Endothelial cell of umbilical vein (primary cell): ENCODE measurements around the gene NT5C1A.

Source experiments
- EZH2 ChIP-seq: IDR thresholded peaks from 2 replicates; pipeline ENCODE4 v1.6.1; 2012; ENCODE audit warnings: borderline replicate concordance, low read depth, mild to moderate bottlenecking, moderate library complexity, low read length, inconsistent platforms; ENCODE audit not compliant: severe bottlenecking
- POLR2A ChIP-seq: IDR thresholded peaks from 2 replicates; pipeline ENCODE4 v1.6.1; 2012; ENCODE audit warnings: low read depth, mild to moderate bottlenecking, control low read depth, low read length
- POLR2AphosphoS5 ChIP-seq: IDR thresholded peaks from 2 replicates; pipeline ENCODE4 v1.6.1; 2012; ENCODE audit warnings: low read depth, mild to moderate bottlenecking, control low read depth, low read length, moderate library complexity; ENCODE audit not compliant: insufficient read depth
- TF ChIP-seq, protein P1 (sequence below), 2 donors: IDR thresholded peaks; 1 replicate in 1 of 2; 2 replicates in 1 of 2; pipeline ENCODE4 v1.5.1; 2011; ENCODE audit warnings: low read length in 2 of 2, mild to moderate bottlenecking in 2 of 2, moderate library complexity in 2 of 2, control low read depth in 1 of 2, inconsistent platforms in 1 of 2, low read depth in 1 of 2; ENCODE audit not compliant: insufficient read depth in 1 of 2; ENCODE audit errors: extremely low read depth in 1 of 2

DNA sequence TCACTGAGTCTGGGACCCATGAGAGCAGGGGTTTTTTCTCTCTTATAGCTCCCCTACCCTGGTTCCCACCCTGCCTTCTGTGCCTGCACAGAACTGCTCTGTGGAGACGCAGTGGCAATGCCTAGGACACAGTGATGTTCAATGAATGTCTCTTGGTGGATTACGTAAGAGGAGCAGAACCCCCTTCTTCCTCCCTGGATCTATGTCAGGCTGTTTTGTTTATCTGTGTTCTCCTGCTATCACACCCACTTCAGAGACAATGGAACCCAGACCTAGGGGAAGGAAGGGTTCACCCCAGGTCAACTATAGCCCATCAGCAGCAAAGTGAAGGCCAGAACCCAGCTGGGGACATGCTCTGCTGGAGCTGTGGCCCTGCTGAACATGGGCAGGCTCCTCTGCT, 17.3 kb upstream of the NT5C1A start:
- TF ChIP-seq, protein P1, sequence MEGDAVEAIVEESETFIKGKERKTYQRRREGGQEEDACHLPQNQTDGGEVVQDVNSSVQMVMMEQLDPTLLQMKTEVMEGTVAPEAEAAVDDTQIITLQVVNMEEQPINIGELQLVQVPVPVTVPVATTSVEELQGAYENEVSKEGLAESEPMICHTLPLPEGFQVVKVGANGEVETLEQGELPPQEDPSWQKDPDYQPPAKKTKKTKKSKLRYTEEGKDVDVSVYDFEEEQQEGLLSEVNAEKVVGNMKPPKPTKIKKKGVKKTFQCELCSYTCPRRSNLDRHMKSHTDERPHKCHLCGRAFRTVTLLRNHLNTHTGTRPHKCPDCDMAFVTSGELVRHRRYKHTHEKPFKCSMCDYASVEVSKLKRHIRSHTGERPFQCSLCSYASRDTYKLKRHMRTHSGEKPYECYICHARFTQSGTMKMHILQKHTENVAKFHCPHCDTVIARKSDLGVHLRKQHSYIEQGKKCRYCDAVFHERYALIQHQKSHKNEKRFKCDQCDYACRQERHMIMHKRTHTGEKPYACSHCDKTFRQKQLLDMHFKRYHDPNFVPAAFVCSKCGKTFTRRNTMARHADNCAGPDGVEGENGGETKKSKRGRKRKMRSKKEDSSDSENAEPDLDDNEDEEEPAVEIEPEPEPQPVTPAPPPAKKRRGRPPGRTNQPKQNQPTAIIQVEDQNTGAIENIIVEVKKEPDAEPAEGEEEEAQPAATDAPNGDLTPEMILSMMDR (IDR thresholded peaks at IDR 0.05; ENCODE audit: extremely low read depth in 1 of 2, insufficient read depth in 1 of 2, low read depth in 1 of 2, low read length in 2 of 2), result no peak
- TF ChIP-seq POLR2AphosphoS5 (no peak), EZH2 (no peak), POLR2A (no peak)
